Endothelial cell of umbilical vein (primary cell): ENCODE measurements around the gene SCG2.

Experiments used
- EZH2 ChIP-seq: IDR thresholded peaks from 2 replicates; pipeline ENCODE4 v1.6.1; 2012; ENCODE audit warnings: borderline replicate concordance, low read depth, mild to moderate bottlenecking, moderate library complexity, low read length, inconsistent platforms; ENCODE audit not compliant: severe bottlenecking
- POLR2A ChIP-seq: IDR thresholded peaks from 2 replicates; pipeline ENCODE4 v1.6.1; 2012; ENCODE audit warnings: low read depth, mild to moderate bottlenecking, control low read depth, low read length
- POLR2AphosphoS5 ChIP-seq: IDR thresholded peaks from 2 replicates; pipeline ENCODE4 v1.6.1; 2012; ENCODE audit warnings: low read depth, mild to moderate bottlenecking, control low read depth, low read length, moderate library complexity; ENCODE audit not compliant: insufficient read depth
- TF ChIP-seq, protein P1 (sequence below), 2 donors: IDR thresholded peaks; 1 replicate in 1 of 2; 2 replicates in 1 of 2; pipeline ENCODE4 v1.5.1; 2011; ENCODE audit warnings: low read length in 2 of 2, mild to moderate bottlenecking in 2 of 2, moderate library complexity in 2 of 2, control low read depth in 1 of 2, inconsistent platforms in 1 of 2, low read depth in 1 of 2; ENCODE audit not compliant: insufficient read depth in 1 of 2; ENCODE audit errors: extremely low read depth in 1 of 2
- TF ChIP-seq, protein P2 (sequence below): IDR thresholded peaks from 2 replicates; pipeline ENCODE4 v1.6.1; 2011; ENCODE audit not compliant: insufficient read depth, insufficient read length

DNA sequence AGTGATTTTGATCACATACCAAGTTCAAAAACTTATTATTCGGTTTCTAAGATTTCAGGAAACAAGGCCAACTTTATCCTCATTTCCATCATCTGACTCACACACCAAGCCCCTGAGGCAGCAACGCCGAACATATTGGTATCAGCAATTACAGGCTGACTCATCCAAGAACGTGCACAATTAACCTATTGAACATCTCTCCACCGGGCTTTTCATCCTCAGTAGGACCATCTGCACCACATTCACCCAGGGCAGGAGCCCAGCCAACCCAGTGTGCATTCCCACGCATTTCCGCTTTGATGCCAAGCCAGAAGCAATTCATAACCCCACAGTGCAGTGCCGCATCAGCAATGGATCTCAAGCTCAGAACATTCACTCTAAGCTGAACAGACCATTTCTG lies 52.9 kb downstream of the SCG2 start:
- TF ChIP-seq, protein P1, sequence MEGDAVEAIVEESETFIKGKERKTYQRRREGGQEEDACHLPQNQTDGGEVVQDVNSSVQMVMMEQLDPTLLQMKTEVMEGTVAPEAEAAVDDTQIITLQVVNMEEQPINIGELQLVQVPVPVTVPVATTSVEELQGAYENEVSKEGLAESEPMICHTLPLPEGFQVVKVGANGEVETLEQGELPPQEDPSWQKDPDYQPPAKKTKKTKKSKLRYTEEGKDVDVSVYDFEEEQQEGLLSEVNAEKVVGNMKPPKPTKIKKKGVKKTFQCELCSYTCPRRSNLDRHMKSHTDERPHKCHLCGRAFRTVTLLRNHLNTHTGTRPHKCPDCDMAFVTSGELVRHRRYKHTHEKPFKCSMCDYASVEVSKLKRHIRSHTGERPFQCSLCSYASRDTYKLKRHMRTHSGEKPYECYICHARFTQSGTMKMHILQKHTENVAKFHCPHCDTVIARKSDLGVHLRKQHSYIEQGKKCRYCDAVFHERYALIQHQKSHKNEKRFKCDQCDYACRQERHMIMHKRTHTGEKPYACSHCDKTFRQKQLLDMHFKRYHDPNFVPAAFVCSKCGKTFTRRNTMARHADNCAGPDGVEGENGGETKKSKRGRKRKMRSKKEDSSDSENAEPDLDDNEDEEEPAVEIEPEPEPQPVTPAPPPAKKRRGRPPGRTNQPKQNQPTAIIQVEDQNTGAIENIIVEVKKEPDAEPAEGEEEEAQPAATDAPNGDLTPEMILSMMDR (IDR thresholded peaks at IDR 0.05; ENCODE audit: extremely low read depth in 1 of 2, insufficient read depth in 1 of 2, low read depth in 1 of 2, low read length in 2 of 2), result no peak
- TF ChIP-seq EZH2 (no peak), POLR2AphosphoS5 (peak; percentile 89), POLR2A (peak; percentile 47)
- TF ChIP-seq, protein P2, sequence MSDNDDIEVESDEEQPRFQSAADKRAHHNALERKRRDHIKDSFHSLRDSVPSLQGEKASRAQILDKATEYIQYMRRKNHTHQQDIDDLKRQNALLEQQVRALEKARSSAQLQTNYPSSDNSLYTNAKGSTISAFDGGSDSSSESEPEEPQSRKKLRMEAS, result no peak
